Central memory CD8-positive, alpha-beta T cell (primary cell): ENCODE results near the gene MC2R.

ENCODE experiments used
- ATAC-seq: fragments of 150-1000 bp; cut with Tn5 transposase; replicated peaks from 2 replicates; pipeline ENCODE4 v1.10.0; 2022; ENCODE audit warnings: mild to moderate bottlenecking, moderate FRiP score, moderate number of reproducible peaks; ENCODE audit not compliant: poor library complexity, severe bottlenecking; ENCODE audit errors: extremely low read depth
- DNase-seq, 2 donors: peaks; one replicate each; pipeline ENCODE4 v3.0.0; 2021; ENCODE audit warnings: low spot score in 2 of 2
- H3K27ac Mint-ChIP-seq: one replicate; pipeline ENCODE4 v1.8.0; 2022; ENCODE audit warnings: low read depth, mild to moderate bottlenecking, moderate library complexity, mixed read lengths
- H3K27me3 Mint-ChIP-seq: one replicate; pipeline ENCODE4 v1.8.0; 2022; ENCODE audit warnings: mixed read lengths
- H3K36me3 Mint-ChIP-seq: one replicate; pipeline ENCODE4 v1.8.0; 2022; ENCODE audit warnings: mild to moderate bottlenecking, moderate library complexity, mixed read lengths; ENCODE audit not compliant: insufficient read depth
- H3K4me1 Mint-ChIP-seq: one replicate; pipeline ENCODE4 v1.8.0; 2022; ENCODE audit warnings: mixed read lengths
- H3K4me3 Mint-ChIP-seq: one replicate; pipeline ENCODE4 v1.8.0; 2022; ENCODE audit warnings: mild to moderate bottlenecking, moderate library complexity, mixed read lengths
- H3K9me3 Mint-ChIP-seq: one replicate; pipeline ENCODE4 v1.8.0; 2022; ENCODE audit warnings: mixed read lengths

The MC2R gene

DNA sequence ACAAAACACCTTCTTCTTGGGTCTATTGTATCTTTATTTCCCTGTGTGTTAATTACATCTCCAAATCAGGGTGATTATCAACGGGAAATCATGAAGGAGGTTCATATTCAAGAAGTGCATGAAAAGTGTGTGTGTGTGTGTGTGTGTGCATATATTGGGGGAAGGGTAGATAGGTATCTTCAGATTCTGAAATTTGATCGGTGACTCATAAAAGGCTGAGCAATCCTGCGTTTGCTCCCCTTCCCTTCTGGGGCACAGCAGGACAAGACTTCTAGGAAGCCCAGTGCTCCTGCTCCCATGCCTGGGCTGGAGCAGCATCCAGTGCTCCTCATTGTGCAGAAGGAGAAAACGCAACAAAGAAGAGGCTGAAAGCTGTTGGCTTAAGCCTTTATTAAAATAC lies 65.5 kb downstream of the MC2R start:
- ATAC-seq = no peak
- Mint-ChIP-seq H3K9me3 (peaks cover 14% of the 10 kb centered on the region), H3K27ac (no peak overlapping the region), H3K4me1 (no peaks in the 10 kb centered on the region), H3K4me3 (no peak overlapping the region), H3K36me3 (no peaks in the 10 kb centered on the region), H3K27me3 (peaks cover 20% of the 10 kb centered on the region)
- no peak for DNase-seq

DNA sequence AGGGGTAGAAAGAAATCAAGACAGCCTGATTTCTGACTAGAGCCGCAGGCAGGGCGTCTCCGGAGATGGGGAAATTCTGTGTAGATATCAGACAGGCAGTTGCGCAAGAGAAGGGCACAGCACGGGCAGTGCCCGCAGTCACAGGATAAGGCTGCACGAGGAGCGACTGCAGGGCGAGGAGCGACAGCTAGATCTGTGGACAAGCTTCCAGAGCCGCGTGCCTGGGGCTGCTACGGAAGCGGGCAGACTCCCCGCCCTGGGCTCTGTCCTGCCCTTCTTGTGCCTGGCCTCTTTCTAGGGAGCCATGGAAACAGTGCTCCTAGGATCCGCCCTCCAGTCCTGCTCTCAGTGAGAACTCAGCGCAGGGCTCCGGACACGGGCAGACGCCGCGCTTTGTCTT lies 78.8 kb downstream of the MC2R start:
- Mint-ChIP-seq H3K27me3 (peaks cover 34% of the 10 kb centered on the region), H3K36me3 (peaks cover 2% of the 10 kb centered on the region), H3K4me1 (no peaks in the 10 kb centered on the region), H3K4me3 (no peak overlapping the region), H3K27ac (no peak overlapping the region), H3K9me3 (no peaks in the 10 kb centered on the region)
- DNase-seq (no peak), ATAC-seq (no peak)

DNA sequence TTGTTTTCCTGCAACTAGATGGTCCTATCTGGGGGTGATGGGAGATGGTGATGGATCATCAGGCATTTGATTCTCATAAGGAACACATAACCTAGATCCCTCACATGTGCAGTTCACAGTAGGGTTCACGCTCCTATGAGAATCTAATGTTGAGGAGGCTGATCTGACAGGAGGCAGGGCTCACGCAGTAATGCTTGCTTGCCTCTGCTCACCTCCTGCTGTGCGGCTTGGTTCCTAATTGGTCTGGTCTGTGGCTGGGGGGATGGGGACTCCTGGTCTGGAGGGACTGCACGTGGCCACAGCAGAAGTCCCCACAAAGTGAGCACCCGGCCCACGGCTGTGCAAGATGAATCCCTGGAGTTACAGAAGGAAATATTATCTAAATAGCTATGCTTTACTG lies 80.1 kb downstream of the MC2R start:
- peaks cover 2% of the 10 kb centered on the region for H3K36me3 Mint-ChIP-seq
- H3K27ac Mint-ChIP-seq = no peak overlapping the region
- no peaks in the 10 kb centered on the region for H3K9me3 Mint-ChIP-seq
- no peak for DNase-seq
- ATAC-seq = no peak
- H3K4me1 Mint-ChIP-seq = no peaks in the 10 kb centered on the region
- H3K4me3 Mint-ChIP-seq = no peak overlapping the region
- H3K27me3 Mint-ChIP-seq = peaks cover 47% of the 10 kb centered on the region

DNA sequence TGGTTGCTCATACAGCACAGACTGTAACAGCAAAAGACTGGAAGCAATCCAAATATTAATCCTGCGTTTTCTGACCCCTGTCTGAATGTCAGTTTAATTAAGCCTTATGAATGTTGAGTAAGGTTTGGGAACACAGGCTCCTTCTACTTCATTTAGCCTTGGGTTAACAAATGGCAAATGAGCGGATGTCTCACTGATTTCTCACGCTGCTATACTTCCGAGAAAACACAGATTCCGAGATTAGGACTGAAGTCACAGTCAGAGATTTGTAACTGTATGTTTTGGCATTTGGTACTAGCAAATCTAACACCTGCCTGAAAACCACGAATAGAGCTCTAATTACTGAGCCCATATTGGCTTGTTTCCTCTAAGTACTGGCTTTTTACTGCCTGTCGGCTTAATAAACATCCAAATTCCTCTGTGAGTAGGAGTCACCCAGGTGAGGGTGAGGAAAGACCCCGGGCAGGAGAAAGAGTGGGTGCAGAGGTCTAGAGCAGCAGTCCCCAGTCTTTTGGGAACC lies 80.8 kb downstream of the MC2R start:
- DNase-seq (no peak), ATAC-seq (no peak)
- H3K4me3 Mint-ChIP-seq = no peak overlapping the region
- no peak overlapping the region for H3K27ac Mint-ChIP-seq
- H3K9me3 Mint-ChIP-seq = no peaks in the 10 kb centered on the region
- peaks cover 47% of the 10 kb centered on the region for H3K27me3 Mint-ChIP-seq
- H3K36me3 Mint-ChIP-seq = peaks cover 2% of the 10 kb centered on the region
- no peaks in the 10 kb centered on the region for H3K4me1 Mint-ChIP-seq
